HEK293 (cell line): ENCODE data around the gene YWHAE.

Source experiments
- ATF2 ChIP-seq: fragments of 450-650 bp; formaldehyde crosslinking; IDR thresholded peaks from 2 replicates; pipeline ENCODE4 v1.5.1; 2016; ENCODE audit warnings: missing biosample characterization, missing genetic modification characterization, low read depth
- CTCF ChIP-seq: fragments of 450-650 bp; formaldehyde crosslinking; IDR thresholded peaks from 2 replicates; pipeline ENCODE4 v1.5.1; 2016; ENCODE audit warnings: missing biosample characterization, missing genetic modification characterization
- GLIS2 ChIP-seq: fragments of 450-650 bp; formaldehyde crosslinking; IDR thresholded peaks from 2 replicates; pipeline ENCODE4 v1.5.1; 2016; ENCODE audit warnings: missing biosample characterization, missing genetic modification characterization
- MZF1 ChIP-seq: fragments of 450-650 bp; formaldehyde crosslinking; IDR thresholded peaks from 2 replicates; pipeline ENCODE4 v1.5.1; 2017; ENCODE audit warnings: missing biosample characterization, missing genetic modification characterization, borderline replicate concordance
- TCF7L2 ChIP-seq: IDR thresholded peaks from 2 replicates; pipeline ENCODE4 v1.6.1; 2011; ENCODE audit warnings: low read depth, mild to moderate bottlenecking, inconsistent platforms, low read length, moderate library complexity, borderline replicate concordance
- ZNF530 ChIP-seq: fragments of 450-650 bp; formaldehyde crosslinking; IDR thresholded peaks from 2 replicates; pipeline ENCODE4 v1.5.1; 2016; ENCODE audit warnings: low read depth, missing biosample characterization, missing genetic modification characterization
- ZNF600 ChIP-seq: fragments of 450-650 bp; formaldehyde crosslinking; IDR thresholded peaks from 2 replicates; pipeline ENCODE4 v1.5.1; 2016; ENCODE audit warnings: missing biosample characterization, missing genetic modification characterization
- ZNF791 ChIP-seq: fragments of 450-650 bp; formaldehyde crosslinking; IDR thresholded peaks from 2 replicates; pipeline ENCODE4 v1.5.1; 2016; ENCODE audit warnings: missing biosample characterization, missing genetic modification characterization

DNA sequence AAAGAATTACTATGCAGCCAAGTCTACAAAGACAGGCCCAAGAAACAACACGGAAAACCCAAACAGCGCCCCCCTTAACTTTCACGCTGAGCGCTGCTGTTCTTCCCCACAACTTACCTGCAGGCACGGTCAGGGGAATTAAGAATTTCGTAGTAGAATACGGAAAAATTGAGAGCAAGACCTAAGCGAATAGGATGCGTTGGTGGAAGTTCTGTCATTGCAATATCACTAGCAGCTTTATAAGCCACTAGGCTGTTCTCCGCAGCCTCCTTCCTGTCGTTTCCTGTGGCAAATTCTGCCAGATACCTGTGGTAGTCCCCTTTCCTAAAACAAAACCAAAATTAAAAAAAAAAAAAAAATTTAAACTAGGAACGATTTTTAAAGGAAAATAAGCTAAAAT, 39.0 kb downstream of the YWHAE start:
- no peak for TF ChIP-seq CTCF
- TF ChIP-seq ZNF530 (tag by site-specific recombination): no peak
- no peak for TF ChIP-seq ATF2
- TF ChIP-seq GLIS2 (tag by site-specific recombination): no peak
- no peak for TF ChIP-seq TCF7L2
- TF ChIP-seq ZNF791 (tag by site-specific recombination): no peak
- TF ChIP-seq MZF1 (tag by site-specific recombination): no peak
- no peak for TF ChIP-seq ZNF600 (tag by site-specific recombination)
